Transverse colon (tissue), 4 donors: ENCODE data around the gene MROH7. TPM values are rescaled to one million over a fixed set of nuclear protein-coding genes. Genes with fewer than 3 reads are reported as not detected.

Experiments
- DNase-seq: peaks from one replicate; pipeline ENCODE4 v3.0.0-alpha.2; 2019
- H3K27ac ChIP-seq, 4 donors: fragments of 200-600 bp; sonication (generic); 2 replicates each; pipeline ENCODE4 v1.5.1; 2016 to 2018; ENCODE audit warnings: inconsistent platforms in 4 of 4
- H3K27me3 ChIP-seq: fragments of 200-600 bp; sonication (generic); 2 replicates; pipeline ENCODE4 v1.5.1; 2017; ENCODE audit warnings: inconsistent platforms
- H3K36me3 ChIP-seq, 4 donors: fragments of 200-600 bp; sonication (generic); 2 replicates each; pipeline ENCODE4 v1.5.1; 2017 to 2019; ENCODE audit warnings: inconsistent platforms in 4 of 4
- H3K4me1 ChIP-seq, 4 donors: fragments of 200-600 bp; sonication (generic); 2 replicates each; pipeline ENCODE4 v1.5.1; 2017 to 2020; ENCODE audit warnings: inconsistent platforms in 4 of 4
- H3K4me3 ChIP-seq, 4 donors: fragments of 200-600 bp; sonication (generic); 1 replicate in 1 of 4; 2 replicates in 3 of 4; pipeline versions ENCODE4 v1.5.1 to v1.6.1; 2017 to 2019; ENCODE audit warnings: inconsistent platforms in 4 of 4
- H3K9me3 ChIP-seq, 2 donors: fragments of 200-600 bp; sonication (generic); 2 replicates each; pipeline ENCODE4 v1.5.1; 2017 to 2019; ENCODE audit warnings: inconsistent platforms in 2 of 2
- CTCF ChIP-seq, 5 experiments: fragments of 200-600 bp in 3 of 5; fragments of 450-650 bp in 2 of 5; sonication (generic) in 3 of 5; IDR thresholded peaks; 1 replicate in 2 of 5; 2 replicates in 3 of 5; pipeline ENCODE4 v1.5.1; 2016 to 2017; ENCODE audit warnings: antibody characterized with exemption in 5 of 5, inconsistent platforms in 3 of 5, mild to moderate bottlenecking in 2 of 5, moderate library complexity in 1 of 5
- EP300 ChIP-seq: sonication (generic); formaldehyde crosslinking; IDR thresholded peaks from one replicate; pipeline ENCODE4 v1.6.1; 2017; ENCODE audit warnings: antibody characterized with exemption, low read depth
- POLR2A ChIP-seq: fragments of 450-650 bp; IDR thresholded peaks from one replicate; pipeline ENCODE4 v1.6.1; 2016; ENCODE audit warnings: antibody characterized with exemption, mild to moderate bottlenecking, moderate library complexity
- POLR2AphosphoS5 ChIP-seq, 3 donors: sonication (generic); formaldehyde crosslinking; IDR thresholded peaks; one replicate each; pipeline ENCODE4 v1.6.1; 2016; ENCODE audit warnings: antibody characterized with exemption in 3 of 3
- WGBS, 2 donors: methylation state at CpG; one replicate each; pipeline ENCODE4 v1.1.5; 2018; ENCODE audit warnings: low coverage in 1 of 2; 5-methylcytosine and 5-hydroxymethylcytosine counted together
- in situ Hi-C, 4 donors: fragments of 200-750 bp; cut with MboI; loops; one replicate each; pipeline versions ENCODE4 v1.15.0 to v1.15.1; 2017; ENCODE audit warnings: low sequenced_read_pairs in 3 of 4, low pct_ligation_motif_present in 1 of 4, low pct_unique_long_range_greater_than_20kb in 1 of 4
- intact Hi-C: fragments of 100-400 bp; cut with DNase I; formaldehyde crosslinking; loops from one replicate; pipeline ENCODE4 v1.15.1; 2023; ENCODE audit warnings: low total_unique reads
- total RNA-seq, 4 donors: library from RNA; depleted of rRNA; stranded (reverse); fragments of >200 nt; gene quantifications; one replicate each; pipeline ENCODE4 v1.1.0, GENCODE V29; 2016

Gene MROH7
- total RNA-seq, 4 donors from 2014 or later = 16.1 to 69.9 (median 30.5) TPM

- intact Hi-C loops (no loop called here), in situ Hi-C loops (no loop called here)
These were observed 83.2 kb downstream of the MROH7 start for GRCh38 chr1:54724771-54725170.

GRCh38 chr1:54728027-54728426, 86.4 kb downstream of the MROH7 start:
- intact Hi-C loops = no loop called here
- Histone ChIP-seq H3K36me3 (peaks cover 0 to 65% (median 27%) of the 10 kb centered on the region in 4 donors), H3K27me3 (no peaks in the 10 kb centered on the region), H3K4me1 (peaks cover 0 to 3% (median 0%) of the 10 kb centered on the region in 4 donors), H3K27ac (no peak overlapping the region), H3K4me3 (no peak overlapping the region), H3K9me3 (no peaks in the 10 kb centered on the region)
- in situ Hi-C loops = no loop called here
- TF ChIP-seq CTCF (IDR thresholded peaks at IDR 0.05) (no peak), EP300 (no peak), POLR2AphosphoS5 (IDR thresholded peaks at IDR 0.05) (no peak), POLR2A (no peak)
- no peak for DNase-seq
- WGBS, 2 donors = 56 to 58% methylated on average over 2 to 3 of the region's 3 CpGs

More at GRCh38 chr1:54724771-54725170, 83.2 kb downstream of the MROH7 start:
- Histone ChIP-seq H3K27me3 (no peaks in the 10 kb centered on the region), H3K36me3 (peaks cover 0 to 58% (median 23%) of the 10 kb centered on the region in 4 donors), H3K9me3 (no peaks in the 10 kb centered on the region), H3K27ac (no peak overlapping the region), H3K4me3 (no peak overlapping the region), H3K4me1 (peaks cover 0 to 3% (median 0%) of the 10 kb centered on the region in 4 donors)
- no peak for DNase-seq
- WGBS, 2 donors = 100% methylated on average over 1 of the region's 1 CpG
- TF ChIP-seq POLR2AphosphoS5 (IDR thresholded peaks at IDR 0.05) = no peak
- no peak for TF ChIP-seq CTCF (IDR thresholded peaks at IDR 0.05)
- no peak for TF ChIP-seq POLR2A
- no peak for TF ChIP-seq EP300

- no peaks in the 10 kb centered on the region for H3K27me3 ChIP-seq
- no peak for DNase-seq
- no peak for TF ChIP-seq EP300
- no peak for TF ChIP-seq POLR2A
- TF ChIP-seq POLR2AphosphoS5 (IDR thresholded peaks at IDR 0.05) = no peak
- no peaks in the 10 kb centered on the region for H3K4me1 ChIP-seq
- no peaks in the 10 kb centered on the region for H3K9me3 ChIP-seq
- WGBS, 2 donors = 89 to 93% methylated on average over 3 to 5 of the region's 5 CpGs
- in situ Hi-C loops = no loop called here
- no peak overlapping the region for H3K27ac ChIP-seq
- H3K36me3 ChIP-seq = peaks cover 0 to 68% (median 33%) of the 10 kb centered on the region in 4 donors
- no peak overlapping the region for H3K4me3 ChIP-seq
- intact Hi-C loops = no loop called here
These were observed 95.1 kb downstream of the MROH7 start for GRCh38 chr1:54736685-54737084.

DNA sequence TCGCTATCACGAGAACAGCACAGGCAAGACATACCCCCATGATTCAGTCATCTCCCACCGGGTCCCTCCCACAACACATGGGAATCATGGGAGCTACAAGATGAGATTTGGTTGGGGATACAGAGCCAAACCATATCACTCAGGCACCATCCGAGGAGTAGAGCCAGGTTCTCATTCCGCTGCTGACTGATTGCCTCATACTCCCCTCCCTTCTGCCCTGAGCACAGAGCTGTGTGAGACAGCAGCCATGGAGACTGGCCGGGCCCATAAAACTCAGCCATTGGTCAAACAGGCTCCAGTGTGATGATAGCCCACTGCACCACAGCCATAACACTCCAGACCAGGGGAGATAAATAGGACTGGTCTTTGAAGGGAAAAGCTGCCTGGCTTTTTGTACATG, 96.7 kb downstream of the MROH7 start:
- in situ Hi-C loops (no loop called here), intact Hi-C loops (no loop called here)
- no peak for DNase-seq
- 93% methylated on average over 6 of the region's 6 CpGs; no CpG with 5 or more reads in 1 of the 2 donors for WGBS, 2 donors
- TF ChIP-seq CTCF (IDR thresholded peaks at IDR 0.05) (no peak), EP300 (no peak), POLR2A (no peak)
- H3K4me1 ChIP-seq = no peaks in the 10 kb centered on the region
- H3K27ac ChIP-seq = no peak overlapping the region
- H3K36me3 ChIP-seq = peaks cover 0 to 62% (median 27%) of the 10 kb centered on the region in 4 donors
- H3K27me3 ChIP-seq = no peaks in the 10 kb centered on the region
- no peak overlapping the region for H3K4me3 ChIP-seq
- no peaks in the 10 kb centered on the region for H3K9me3 ChIP-seq

- Histone ChIP-seq H3K4me3 (no peak overlapping the region), H3K36me3 (peaks cover 0 to 45% (median 20%) of the 10 kb centered on the region in 4 donors), H3K4me1 (no peaks in the 10 kb centered on the region), H3K9me3 (no peaks in the 10 kb centered on the region), H3K27me3 (no peaks in the 10 kb centered on the region), H3K27ac (no peak overlapping the region)
- 90% methylated on average over 4 of the region's 4 CpGs; no CpG with 5 or more reads in 1 of the 2 donors for WGBS, 2 donors
- DNase-seq = no peak
- intact Hi-C loops (no loop called here), in situ Hi-C loops (no loop called here)
- TF ChIP-seq POLR2AphosphoS5 (IDR thresholded peaks at IDR 0.05) (no peak), EP300 (no peak)
These were observed 99.9 kb downstream of the MROH7 start for GRCh38 chr1:54741531-54741930.
